HEK293T (cell line): ENCODE data around the gene TMEM121.

Experiments used
- CTCF ChIA-PET: fragments of 350-600 bp; formaldehyde crosslinking; extraction: SDS; loops from one replicate; lab custom pipeline; 2021; ENCODE audit warnings: antibody characterized with exemption, inconsistent platforms; lab: Yijun Ruan, JAX
- POLR2A ChIA-PET: fragments of 350-600 bp; formaldehyde crosslinking; extraction: SDS; loops from one replicate; lab custom pipeline; 2020; ENCODE audit warnings: antibody characterized with exemption, inconsistent platforms; lab: Yijun Ruan, JAX
- DNase-seq: peaks from one replicate; pipeline ENCODE4 v3.0.0; 2012; ENCODE audit warnings: mixed read lengths; ENCODE audit errors: extremely low spot score
- ARNT ChIP-seq: fragments of 450-650 bp; IDR thresholded peaks from 2 replicates; pipeline ENCODE4 v1.6.1; 2017; ENCODE audit warnings: mild to moderate bottlenecking
- BHLHE40 ChIP-seq: fragments of 450-650 bp; IDR thresholded peaks from 2 replicates; pipeline ENCODE4 v1.6.1; 2016; ENCODE audit warnings: mild to moderate bottlenecking, moderate library complexity, borderline replicate concordance
- CTBP1 ChIP-seq: fragments of 450-650 bp; IDR thresholded peaks from 2 replicates; pipeline ENCODE4 v1.6.1; 2016; ENCODE audit warnings: borderline replicate concordance
- ELF4 ChIP-seq: fragments of 450-650 bp; IDR thresholded peaks from 2 replicates; pipeline ENCODE4 v1.6.1; 2017; ENCODE audit warnings: antibody characterized with exemption
- FOXA1 ChIP-seq: fragments of 450-650 bp; IDR thresholded peaks from 2 replicates; pipeline ENCODE4 v1.6.1; 2016; ENCODE audit warnings: mild to moderate bottlenecking
- FOXK2 ChIP-seq: fragments of 450-650 bp; IDR thresholded peaks from 2 replicates; pipeline ENCODE4 v1.6.1; 2016; ENCODE audit warnings: mild to moderate bottlenecking
- FOXM1 ChIP-seq: fragments of 450-650 bp; IDR thresholded peaks from 2 replicates; pipeline ENCODE4 v1.6.1; 2017; ENCODE audit warnings: mild to moderate bottlenecking, borderline replicate concordance
- HDGF ChIP-seq: fragments of 450-650 bp; IDR thresholded peaks from 2 replicates; pipeline ENCODE4 v1.6.1; 2017; ENCODE audit warnings: antibody characterized with exemption, borderline replicate concordance
- L3MBTL2 ChIP-seq: fragments of 450-650 bp; conservative IDR thresholded peaks from 2 replicates; pipeline ENCODE4 v1.6.1; 2016; ENCODE audit warnings: mild to moderate bottlenecking
- LEF1 ChIP-seq: fragments of 450-650 bp; IDR thresholded peaks from 2 replicates; pipeline ENCODE4 v1.6.1; 2017; ENCODE audit warnings: mild to moderate bottlenecking, borderline replicate concordance
- NFRKB ChIP-seq: fragments of 450-650 bp; IDR thresholded peaks from 2 replicates; pipeline ENCODE4 v1.6.1; 2016; ENCODE audit warnings: mild to moderate bottlenecking, moderate library complexity
- PKNOX1 ChIP-seq: fragments of 450-650 bp; IDR thresholded peaks from 2 replicates; pipeline ENCODE4 v1.6.1; 2016
- SP1 ChIP-seq: fragments of 450-650 bp; IDR thresholded peaks from 2 replicates; pipeline ENCODE4 v1.6.1; 2017
- SUZ12 ChIP-seq: fragments of 450-650 bp; IDR thresholded peaks from 2 replicates; pipeline ENCODE4 v1.6.1; 2016; ENCODE audit warnings: mild to moderate bottlenecking
- TARDBP ChIP-seq: fragments of 450-650 bp; IDR thresholded peaks from 2 replicates; pipeline ENCODE4 v1.6.1; 2016
- ZNF384 ChIP-seq: fragments of 450-650 bp; IDR thresholded peaks from 2 replicates; pipeline ENCODE4 v1.6.1; 2016

The TMEM121 gene

GRCh38 chr14:105498430-105499255 lies 27.7 kb upstream of the TMEM121 start:
- DNase-seq, result no peak
- no peak for TF ChIP-seq NFRKB
- no peak for TF ChIP-seq FOXM1
- no peak for TF ChIP-seq HDGF
- TF ChIP-seq L3MBTL2, result no peak
- TF ChIP-seq SP1, result no peak
- TF ChIP-seq CTBP1, result no peak
- no peak for TF ChIP-seq FOXK2
- no peak for TF ChIP-seq PKNOX1
- TF ChIP-seq ZNF384, result no peak
- no peak for TF ChIP-seq FOXA1
- TF ChIP-seq SUZ12, result no peak
- no peak for TF ChIP-seq TARDBP
- no peak for TF ChIP-seq ELF4
- TF ChIP-seq ARNT, result no peak
- no peak for TF ChIP-seq BHLHE40
- no peak for TF ChIP-seq LEF1
- ChIA-PET POLR2A (no interaction called here), CTCF (interaction anchor here (1.3 kb wide), 1 partner anchor 28 kb away, joined by 5 read pairs; no protein-coding TSS in a partner anchor)

GRCh38 chr14:105499256-105500035 lies 26.9 kb upstream of the TMEM121 start:
- TF ChIP-seq ARNT (no peak), ELF4 (no peak), CTBP1 (no peak), FOXM1 (no peak), SUZ12 (no peak), BHLHE40 (no peak), FOXK2 (no peak), L3MBTL2 (no peak), SP1 (no peak), LEF1 (no peak), FOXA1 (no peak), TARDBP (no peak), ZNF384 (no peak), HDGF (no peak), NFRKB (no peak)
- DNase-seq, result no peak
- POLR2A ChIA-PET, result no interaction called here
- CTCF ChIA-PET, result interaction anchor here (1.2 to 1.3 kb wide), 2 partner anchors 19 to 29 kb away, joined by 5 read pairs; no protein-coding TSS in a partner anchor

GRCh38 chr14:105500036-105500725 lies 26.2 kb upstream of the TMEM121 start:
- POLR2A ChIA-PET, result interaction anchor here (1.0 kb wide), 1 partner anchor 10 kb away, joined by 4 read pairs; no protein-coding TSS in a partner anchor
- TF ChIP-seq ZNF384, result no peak
- TF ChIP-seq FOXA1, result no peak
- TF ChIP-seq ARNT, result no peak
- TF ChIP-seq FOXM1, result no peak
- no peak for TF ChIP-seq SUZ12
- TF ChIP-seq FOXK2, result no peak
- TF ChIP-seq HDGF, result no peak
- TF ChIP-seq PKNOX1, result no peak
- no peak for TF ChIP-seq ELF4
- CTCF ChIA-PET, result interaction anchor here (1.2 kb wide), 1 partner anchor 20 kb away, joined by 5 read pairs; no protein-coding TSS in a partner anchor
- no peak for DNase-seq

- POLR2A ChIA-PET, result interaction anchor here (1.0 kb wide), 1 partner anchor 11 kb away, joined by 4 read pairs; no protein-coding TSS in a partner anchor
- DNase-seq, result no peak
- CTCF ChIA-PET, result no interaction called here
- TF ChIP-seq NFRKB (no peak), ELF4 (no peak), LEF1 (no peak), BHLHE40 (no peak), CTBP1 (no peak), ZNF384 (no peak), FOXM1 (no peak), HDGF (no peak), SUZ12 (no peak), SP1 (no peak), L3MBTL2 (no peak), PKNOX1 (no peak), FOXK2 (no peak), TARDBP (no peak), ARNT (no peak), FOXA1 (no peak)
Observed at GRCh38 chr14:105500726-105501101, 25.7 kb upstream of the TMEM121 start.
